ENCODE results near the gene TCTN1.
"Not testable (repeated sequence)": the region's sequence is repeated elsewhere in the genome, so short reads cannot be mapped to it uniquely, and the experiment has no call there.

TCTN1 gene

DNA sequence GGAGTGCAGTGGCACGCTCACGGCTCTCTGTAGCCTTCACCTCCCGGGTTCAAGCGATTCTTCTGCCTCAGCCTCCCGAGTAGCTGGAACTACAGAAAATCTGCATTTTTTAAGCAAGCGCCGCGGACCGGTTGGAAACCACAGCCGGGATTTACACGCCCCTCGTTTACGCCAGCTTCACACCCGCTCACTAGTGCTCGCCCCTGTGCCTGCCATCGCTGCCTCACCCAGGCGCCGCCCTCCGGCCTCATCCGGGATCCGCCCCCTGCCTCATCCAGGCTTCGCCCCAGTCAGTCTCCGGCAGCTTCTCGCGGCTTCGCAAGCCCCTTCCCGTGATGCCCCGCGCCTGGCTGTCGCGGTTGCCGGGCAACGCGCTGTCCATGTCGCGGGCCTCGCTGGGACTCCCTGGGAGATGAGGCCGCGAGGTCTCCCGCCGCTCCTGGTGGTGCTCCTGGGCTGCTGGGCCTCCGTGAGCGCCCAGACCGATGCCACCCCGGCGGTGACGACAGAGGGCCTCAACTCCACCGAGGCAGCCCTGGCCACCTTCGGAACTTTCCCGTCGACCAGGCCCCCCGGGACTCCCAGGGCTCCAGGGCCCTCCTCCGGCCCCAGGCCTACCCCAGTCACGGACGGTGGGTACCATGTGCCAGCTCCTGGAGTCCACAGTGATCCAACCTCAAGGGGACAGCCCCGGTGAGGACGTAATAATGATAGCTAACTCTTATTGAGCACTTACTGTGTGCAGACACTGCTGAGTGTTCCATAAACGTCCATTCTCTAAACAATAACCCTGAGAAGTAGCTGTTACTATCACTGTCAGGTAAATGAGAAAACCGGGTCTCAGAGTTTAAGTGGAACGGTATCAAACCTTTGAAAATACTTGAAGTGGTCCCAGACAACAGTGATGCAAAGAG, at the start of gene TCTN1:
TSS of gene TCTN1 (plus strand) at position 359 of the 914 bp plus-strand sequence. CDS start at position 413, 54 bp downstream.
- intact Hi-C loops (cut with DNase I), result no loop called here

DNA sequence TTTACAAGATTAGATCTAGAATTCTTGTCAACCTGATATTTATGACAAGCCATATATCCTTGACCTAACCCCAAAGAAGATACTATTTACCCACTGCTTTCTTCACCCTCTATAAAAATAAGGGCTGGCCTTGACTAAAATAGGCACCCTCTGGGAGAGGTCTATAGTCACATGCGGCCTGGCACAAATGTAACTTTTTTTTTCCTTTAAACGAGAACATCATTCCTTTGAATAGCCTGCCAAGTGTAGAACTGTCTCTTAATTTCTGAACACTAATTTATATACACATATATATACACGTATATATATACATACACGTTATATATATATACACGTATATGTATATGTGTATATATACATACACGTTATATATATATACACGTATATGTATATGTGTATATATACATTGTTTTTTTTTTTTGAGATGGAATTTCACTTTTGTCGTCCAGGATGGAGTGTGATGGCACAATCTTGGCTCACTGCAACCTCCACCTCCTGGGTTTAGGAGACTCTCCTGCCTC, 49.4 kb upstream of the TCTN1 start:
- DNase-seq, result no peak

More for the DNA sequence above, at the start of gene TCTN1:
- DNase-seq, result peak; percentile 93 to 99 (median 98)

GRCh38 chr12:110565894-110566871, 47.7 kb upstream of the TCTN1 start:
- DNase-seq, result peak in 7 of 42 donors; percentile 12 to 56 (median 18)
- intact Hi-C loops (cut with DNase I), result no loop called here

More for the DNA sequence above, 49.4 kb upstream of the TCTN1 start:
- intact Hi-C loops (cut with DNase I), result no loop called here

DNA sequence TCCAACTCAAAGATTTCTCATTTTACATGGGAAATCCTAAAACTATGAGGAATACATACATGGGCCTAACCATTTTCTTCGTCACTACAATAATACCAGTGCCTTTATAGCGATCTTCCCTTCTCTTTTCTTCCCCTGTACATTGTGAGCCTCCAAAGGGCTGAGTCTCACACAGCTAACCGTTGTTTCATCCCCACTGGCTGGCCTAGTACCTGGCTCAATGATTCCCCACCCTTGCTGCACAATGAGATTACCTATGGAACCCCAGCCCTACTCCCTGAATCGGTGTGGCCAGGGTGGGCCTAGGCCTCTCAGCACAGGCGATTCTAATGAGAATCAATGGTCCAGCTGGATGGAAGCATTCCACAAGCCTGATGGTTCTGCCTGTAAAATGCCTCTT, 46.9 kb upstream of the TCTN1 start:
- DNase-seq, result no peak
- intact Hi-C loops (cut with DNase I), result no loop called here

DNA sequence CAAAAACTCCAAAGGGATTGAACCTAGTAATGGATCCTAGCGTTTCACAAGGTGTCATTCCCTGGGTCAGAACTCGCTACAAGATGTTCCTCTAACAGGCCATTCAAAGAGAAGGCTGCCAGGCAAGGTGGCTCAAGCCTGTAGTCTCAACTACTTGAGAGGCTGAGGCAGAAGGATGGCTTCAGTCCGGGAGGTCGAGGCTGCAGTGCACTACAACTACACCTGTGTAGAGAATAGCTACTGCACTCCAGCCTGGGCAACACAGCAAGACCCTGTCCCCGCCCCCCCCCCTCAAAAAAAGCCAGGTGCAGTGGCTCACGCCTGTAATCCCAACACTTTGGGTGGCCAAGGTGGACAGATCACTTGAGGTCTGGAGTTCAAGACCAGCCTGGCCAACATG, 45.2 kb upstream of the TCTN1 start:
- no peak for DNase-seq
- intact Hi-C loops (cut with DNase I), result no loop called here

GRCh38 chr12:110569838-110570237, 44.1 kb upstream of the TCTN1 start:
- DNase-seq; intact Hi-C loops (cut with DNase I): not testable (repeated sequence)

- intact Hi-C loops (cut with DNase I); DNase-seq: not testable (repeated sequence)
These were observed 43.1 kb upstream of the TCTN1 start for GRCh38 chr12:110570798-110571197.

- intact Hi-C loops (cut with DNase I), result no loop called here
- no peak for DNase-seq
These were observed 39.9 kb upstream of the TCTN1 start for GRCh38 chr12:110574044-110574443.

GRCh38 chr12:110574717-110575230, 39.2 kb upstream of the TCTN1 start:
- DNase-seq; intact Hi-C loops (cut with DNase I): not testable (repeated sequence)

DNA sequence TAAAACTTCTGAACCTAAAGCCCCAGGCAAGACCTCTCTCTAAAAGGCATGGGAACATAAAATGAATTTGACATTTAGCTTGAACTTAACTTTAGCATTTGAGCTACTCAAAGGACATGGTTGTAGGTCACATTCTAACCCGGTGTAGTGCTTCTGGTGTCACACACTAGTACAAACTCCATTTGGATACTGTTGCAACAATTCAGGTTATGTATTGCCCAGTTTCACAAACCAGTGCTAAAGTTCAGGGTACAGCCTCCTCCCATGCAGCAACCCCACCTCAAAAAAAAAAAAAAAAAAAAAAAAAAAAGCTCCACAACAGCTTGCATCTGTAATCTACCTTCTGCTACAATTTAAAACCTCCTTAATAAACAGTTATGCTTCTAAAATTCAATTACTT, 38.6 kb upstream of the TCTN1 start:
- intact Hi-C loops (cut with DNase I), result no loop called here
- peak in 1 of 42 donors; percentile 7 for DNase-seq

DNA sequence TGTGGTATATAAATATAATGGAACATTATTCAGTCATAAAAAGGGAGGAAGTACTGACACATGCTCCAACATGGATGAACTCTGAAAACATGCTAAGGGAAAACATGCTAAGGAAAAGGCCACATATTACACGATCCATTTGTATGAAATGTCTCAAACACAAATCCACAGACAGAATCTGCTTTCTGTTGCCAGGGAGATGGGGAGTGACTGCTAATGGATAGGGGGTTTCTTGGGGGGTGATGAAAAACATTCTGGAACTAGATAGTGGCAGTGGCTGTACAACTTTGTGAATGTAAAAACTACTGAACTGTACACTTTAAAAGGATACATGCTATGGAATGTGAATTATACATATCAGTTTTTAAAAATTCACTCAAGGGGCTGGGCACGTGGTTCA, 37.4 kb upstream of the TCTN1 start:
- peak in 1 of 42 donors; percentile 1 for DNase-seq
- intact Hi-C loops (cut with DNase I), result no loop called here

GRCh38 chr12:110577864-110578693, 35.9 kb upstream of the TCTN1 start:
- DNase-seq, result no peak
- intact Hi-C loops (cut with DNase I), result no loop called here

- no peak for DNase-seq
- intact Hi-C loops (cut with DNase I), result no loop called here
These were observed 35.0 kb upstream of the TCTN1 start for GRCh38 chr12:110578694-110579534.

- DNase-seq, result peak in 1 of 42 donors; percentile 19
- intact Hi-C loops (cut with DNase I), result loop anchor here (5.0 kb wide), 2 partner anchors 77 to 112 kb away; partner anchors contain the start of genes FAM216A, GPN3, RAD9B and VPS29
These were observed 34.2 kb upstream of the TCTN1 start for GRCh38 chr12:110579535-110580253.

- intact Hi-C loops (cut with DNase I), result loop anchor here (5.0 kb wide), 2 partner anchors 80 to 115 kb away; partner anchors contain the start of genes FAM216A, GPN3, RAD9B and VPS29
- DNase-seq, result peak in 3 of 42 donors; percentile 6 to 38 (median 11)
These were observed 32.0 kb upstream of the TCTN1 start for GRCh38 chr12:110581931-110582275.

Data from head of caudate nucleus (tissue), 42 donors.